Sigmoid colon (tissue), 7 donors: ENCODE measurements around the gene SMAD1. TPM values are rescaled to one million over a fixed set of nuclear protein-coding genes. Genes with fewer than 3 reads are reported as not detected.

Experiments used
- DNase-seq: peaks from one replicate; pipeline ENCODE4 v3.0.0-alpha.2; 2019
- H3K27ac ChIP-seq, 4 donors: fragments of 200-600 bp; sonication (generic); one replicate each; pipeline ENCODE4 v1.5.1; 2016 to 2019; ENCODE audit warnings: mild to moderate bottlenecking in 1 of 4
- H3K27me3 ChIP-seq, 3 donors: fragments of 200-600 bp; sonication (generic); one replicate each; pipeline ENCODE4 v1.5.1; 2019; ENCODE audit warnings: mild to moderate bottlenecking in 1 of 3
- H3K36me3 ChIP-seq, 4 donors: fragments of 200-600 bp; sonication (generic); one replicate each; pipeline ENCODE4 v1.5.1; 2016 to 2019
- H3K4me1 ChIP-seq, 4 donors: fragments of 200-600 bp; sonication (generic); one replicate each; pipeline ENCODE4 v1.5.1; 2017 to 2019
- H3K4me3 ChIP-seq, 4 donors: fragments of 200-600 bp; sonication (generic); one replicate each; pipeline ENCODE4 v1.5.1; 2017 to 2019; ENCODE audit warnings: mild to moderate bottlenecking in 2 of 4, moderate library complexity in 1 of 4
- H3K9me3 ChIP-seq, 4 donors: fragments of 200-600 bp in 3 of 4; sonication (generic) in 3 of 4; one replicate each; pipeline versions ENCODE4 v1.5.1 to v1.6.1; 2013 to 2019
- EP300 ChIP-seq, 4 donors: sonication (generic); formaldehyde crosslinking; IDR thresholded peaks; one replicate each; pipeline ENCODE4 v1.6.1; 2017; ENCODE audit warnings: antibody characterized with exemption in 4 of 4
- POLR2A ChIP-seq, 2 donors: fragments of 450-650 bp; IDR thresholded peaks; one replicate each; pipeline ENCODE4 v1.6.1; 2016; ENCODE audit warnings: antibody characterized with exemption in 2 of 2, mild to moderate bottlenecking in 2 of 2, moderate library complexity in 2 of 2
- POLR2AphosphoS5 ChIP-seq, 4 donors: sonication (generic); formaldehyde crosslinking; IDR thresholded peaks; one replicate each; pipeline ENCODE4 v1.6.1; 2017; ENCODE audit warnings: antibody characterized with exemption in 4 of 4
- WGBS, 2 donors: extraction: QIAGEN DNeasy Blood & Tissue Kit; methylation state at CpG; one replicate each; pipeline ENCODE4 v1.1.7; 2013; 5-methylcytosine and 5-hydroxymethylcytosine counted together
- intact Hi-C: fragments of 100-400 bp; cut with DNase I; formaldehyde crosslinking; loops from one replicate; pipeline ENCODE4 v1.15.1; 2023
- polyA plus RNA-seq, 3 donors: library from polyadenylated mRNA; stranded (reverse); fragments of 200-250 nt; gene quantifications; one replicate each; pipeline ENCODE4 v1.2.3, GENCODE V29; 2013
- total RNA-seq, 4 donors: library from RNA; depleted of rRNA; stranded (reverse); fragments of >200 nt; gene quantifications; one replicate each; pipeline ENCODE4 v1.1.0, GENCODE V29; 2016
- TF ChIP-seq, protein P1 (sequence below), 4 experiments: fragments of 450-650 bp in 3 of 4; fragments of 200-600 bp in 1 of 4; IDR thresholded peaks; one replicate each; pipeline ENCODE4 v1.5.1; 2016 to 2019; ENCODE audit warnings: antibody characterized with exemption in 4 of 4, mild to moderate bottlenecking in 3 of 4, moderate library complexity in 2 of 4
- donor health status: healthy with polysubstance abuse.
- donor health status: Bipolar disorder and iron deficiency.
- donor health status: healthy.

The SMAD1 gene
- total and polyA plus RNA-seq, 7 donors, result 13.8 to 45.7 (median 25.8) TPM

- Histone ChIP-seq H3K27ac (no peak overlapping the region), H3K4me3 (no peak overlapping the region), H3K36me3 (no peaks in the 10 kb centered on the region), H3K27me3 (no peaks in the 10 kb centered on the region), H3K4me1 (peaks cover 0 to 9% (median 0%) of the 10 kb centered on the region in 4 donors), H3K9me3 (peaks cover 0 to 4% (median 0%) of the 10 kb centered on the region in 4 donors)
- DNase-seq, result no peak
- TF ChIP-seq EP300 (IDR thresholded peaks at IDR 0.05) (no peak), POLR2AphosphoS5 (IDR thresholded peaks at IDR 0.05) (no peak), POLR2A (IDR thresholded peaks at IDR 0.05) (no peak)
- TF ChIP-seq, protein P1, sequence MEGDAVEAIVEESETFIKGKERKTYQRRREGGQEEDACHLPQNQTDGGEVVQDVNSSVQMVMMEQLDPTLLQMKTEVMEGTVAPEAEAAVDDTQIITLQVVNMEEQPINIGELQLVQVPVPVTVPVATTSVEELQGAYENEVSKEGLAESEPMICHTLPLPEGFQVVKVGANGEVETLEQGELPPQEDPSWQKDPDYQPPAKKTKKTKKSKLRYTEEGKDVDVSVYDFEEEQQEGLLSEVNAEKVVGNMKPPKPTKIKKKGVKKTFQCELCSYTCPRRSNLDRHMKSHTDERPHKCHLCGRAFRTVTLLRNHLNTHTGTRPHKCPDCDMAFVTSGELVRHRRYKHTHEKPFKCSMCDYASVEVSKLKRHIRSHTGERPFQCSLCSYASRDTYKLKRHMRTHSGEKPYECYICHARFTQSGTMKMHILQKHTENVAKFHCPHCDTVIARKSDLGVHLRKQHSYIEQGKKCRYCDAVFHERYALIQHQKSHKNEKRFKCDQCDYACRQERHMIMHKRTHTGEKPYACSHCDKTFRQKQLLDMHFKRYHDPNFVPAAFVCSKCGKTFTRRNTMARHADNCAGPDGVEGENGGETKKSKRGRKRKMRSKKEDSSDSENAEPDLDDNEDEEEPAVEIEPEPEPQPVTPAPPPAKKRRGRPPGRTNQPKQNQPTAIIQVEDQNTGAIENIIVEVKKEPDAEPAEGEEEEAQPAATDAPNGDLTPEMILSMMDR (IDR thresholded peaks at IDR 0.05), result no peak
- intact Hi-C loops, result no loop called here
- 63 to 72% methylated on average over 2 of the region's 2 CpGs for WGBS, 2 donors
Measured at GRCh38 chr4:145436796-145437195, 44.9 kb upstream of the SMAD1 start.

DNA sequence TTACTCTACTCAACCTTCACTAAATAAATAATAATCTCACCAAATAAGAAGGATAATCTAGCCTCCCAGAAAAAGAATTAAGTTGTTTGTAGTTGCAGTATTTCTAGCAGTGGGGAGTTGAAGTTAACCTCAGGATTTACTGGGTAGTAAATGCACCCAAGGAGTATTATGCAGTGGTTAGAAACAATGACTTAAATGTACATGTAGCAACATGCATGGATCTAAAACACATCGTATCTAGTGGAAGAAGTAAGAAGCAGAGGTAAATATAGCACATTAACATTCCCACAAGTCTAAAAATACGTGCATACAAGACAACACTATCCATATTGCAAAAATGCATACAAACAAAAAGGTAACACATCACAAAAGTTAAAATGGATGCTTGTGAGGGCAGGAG, 44.2 kb upstream of the SMAD1 start:
- 83 to 88% methylated on average over 2 of the region's 2 CpGs for WGBS, 2 donors
- Histone ChIP-seq H3K27me3 (no peaks in the 10 kb centered on the region), H3K4me1 (peaks cover 0 to 9% (median 0%) of the 10 kb centered on the region in 4 donors), H3K4me3 (no peak overlapping the region), H3K36me3 (no peaks in the 10 kb centered on the region), H3K27ac (no peak overlapping the region), H3K9me3 (peaks cover 0 to 4% (median 0%) of the 10 kb centered on the region in 4 donors)
- no peak for DNase-seq
- no peak for TF ChIP-seq POLR2AphosphoS5 (IDR thresholded peaks at IDR 0.05)
- TF ChIP-seq EP300 (IDR thresholded peaks at IDR 0.05), result no peak
- TF ChIP-seq, protein P1 (IDR thresholded peaks at IDR 0.05), result no peak
- no peak for TF ChIP-seq POLR2A (IDR thresholded peaks at IDR 0.05)
- intact Hi-C loops, result no loop called here

DNA sequence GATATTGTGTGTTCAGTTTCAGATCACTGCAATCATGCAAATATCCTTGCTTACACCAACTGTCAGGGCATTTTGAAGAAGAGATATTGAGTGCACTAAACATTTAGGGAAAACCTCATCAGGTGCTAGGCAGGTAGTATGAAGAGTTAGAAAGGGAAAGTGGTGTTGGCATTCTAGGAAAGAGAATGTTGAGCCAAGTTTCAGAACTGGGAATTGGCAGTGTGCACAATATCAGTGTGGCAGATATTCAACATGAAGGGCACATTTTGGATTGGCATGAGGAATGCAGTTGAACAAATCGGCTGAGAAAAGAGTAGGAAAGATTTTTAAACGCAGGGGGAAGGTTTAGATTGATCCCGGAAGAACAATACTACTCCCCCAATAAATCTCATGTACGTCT, 43.4 kb upstream of the SMAD1 start:
- H3K27me3 ChIP-seq, result no peaks in the 10 kb centered on the region
- peaks cover 0 to 9% (median 0%) of the 10 kb centered on the region in 4 donors for H3K4me1 ChIP-seq
- TF ChIP-seq, protein P1 (IDR thresholded peaks at IDR 0.05), result no peak
- TF ChIP-seq POLR2A (IDR thresholded peaks at IDR 0.05) (no peak), POLR2AphosphoS5 (IDR thresholded peaks at IDR 0.05) (no peak)
- DNase-seq, result no peak
- intact Hi-C loops, result no loop called here
- H3K36me3 ChIP-seq, result no peaks in the 10 kb centered on the region
- H3K27ac ChIP-seq, result no peak overlapping the region
- WGBS, 2 donors, result 93 to 94% methylated on average over 4 of the region's 4 CpGs
- H3K9me3 ChIP-seq, result peaks cover 0 to 4% (median 0%) of the 10 kb centered on the region in 4 donors
- no peak overlapping the region for H3K4me3 ChIP-seq

DNA sequence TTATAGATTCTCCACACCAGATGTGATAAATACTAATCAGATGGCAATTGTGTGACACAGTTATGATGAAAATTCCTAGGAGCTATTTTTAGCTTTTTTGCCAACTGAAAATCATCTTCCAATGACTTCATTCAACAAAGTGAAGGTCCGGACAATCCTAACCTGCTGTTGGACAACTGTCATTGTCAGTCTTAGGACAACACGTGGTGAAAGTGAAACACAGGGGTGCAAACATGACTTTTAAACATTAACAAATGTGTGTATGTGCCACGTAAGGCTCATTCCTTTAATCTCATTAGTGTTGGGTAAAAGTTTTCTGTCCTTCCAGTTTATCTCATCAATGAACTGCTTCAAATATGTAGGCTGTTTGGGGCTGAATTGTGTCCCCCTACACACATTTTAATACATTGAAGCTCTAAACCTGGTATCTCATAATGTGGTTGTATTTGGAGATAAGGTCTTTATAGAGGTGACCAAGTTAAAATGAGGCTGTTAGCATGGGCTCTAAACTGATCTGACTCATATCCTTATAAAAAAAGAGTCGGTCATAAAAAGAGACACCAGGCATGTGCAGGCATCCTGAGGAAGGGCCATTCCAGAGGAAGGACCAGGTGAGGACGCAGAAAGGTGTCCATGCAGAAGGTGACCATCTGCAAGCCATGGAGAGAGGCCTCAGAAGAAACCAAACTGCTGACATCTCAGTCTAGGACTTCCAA, 41.2 kb upstream of the SMAD1 start:
- no peaks in the 10 kb centered on the region for H3K27me3 ChIP-seq
- TF ChIP-seq POLR2AphosphoS5 (IDR thresholded peaks at IDR 0.05), result no peak
- TF ChIP-seq EP300 (IDR thresholded peaks at IDR 0.05), result no peak
- TF ChIP-seq POLR2A (IDR thresholded peaks at IDR 0.05), result no peak
- TF ChIP-seq, protein P1 (IDR thresholded peaks at IDR 0.05), result no peak
- no peaks in the 10 kb centered on the region for H3K9me3 ChIP-seq
- no peaks in the 10 kb centered on the region for H3K36me3 ChIP-seq
- no peak overlapping the region for H3K27ac ChIP-seq
- DNase-seq, result no peak
- 43 to 72% methylated on average over 5 of the region's 5 CpGs for WGBS, 2 donors
- no peak overlapping the region for H3K4me3 ChIP-seq
- H3K4me1 ChIP-seq, result peaks cover 0 to 9% (median 0%) of the 10 kb centered on the region in 4 donors
- intact Hi-C loops, result no loop called here
